HUES48 (cell line): ENCODE measurements around the gene SGK2.

Experiments
- H3K27ac ChIP-seq: one replicate; pipeline ENCODE4 v1.7.0; 2013; ENCODE audit warnings: low read depth, low read length, inconsistent platforms
- H3K27me3 ChIP-seq: 2 replicates; pipeline ENCODE4 v1.6.1; 2013; ENCODE audit warnings: mild to moderate bottlenecking, low read length; ENCODE audit not compliant: control insufficient read depth, insufficient read depth
- H3K36me3 ChIP-seq: 2 replicates; pipeline ENCODE4 v1.6.1; 2013; ENCODE audit warnings: low read length; ENCODE audit not compliant: control insufficient read depth, insufficient read depth
- H3K4me1 ChIP-seq: 2 replicates; pipeline ENCODE4 v1.6.1; 2013; ENCODE audit warnings: mild to moderate bottlenecking, low read length; ENCODE audit not compliant: control insufficient read depth, insufficient read depth
- H3K4me3 ChIP-seq: 2 replicates; pipeline ENCODE4 v1.5.1; 2013; ENCODE audit warnings: mild to moderate bottlenecking, low read depth, low read length
- H3K9ac ChIP-seq: 2 replicates; pipeline ENCODE4 v1.6.1; 2013; ENCODE audit warnings: mild to moderate bottlenecking, low read depth, low read length, moderate library complexity
- H3K9me3 ChIP-seq: 2 replicates; pipeline ENCODE4 v1.6.1; 2013; ENCODE audit warnings: low read length; ENCODE audit not compliant: control insufficient read depth, insufficient read depth

Gene SGK2

DNA sequence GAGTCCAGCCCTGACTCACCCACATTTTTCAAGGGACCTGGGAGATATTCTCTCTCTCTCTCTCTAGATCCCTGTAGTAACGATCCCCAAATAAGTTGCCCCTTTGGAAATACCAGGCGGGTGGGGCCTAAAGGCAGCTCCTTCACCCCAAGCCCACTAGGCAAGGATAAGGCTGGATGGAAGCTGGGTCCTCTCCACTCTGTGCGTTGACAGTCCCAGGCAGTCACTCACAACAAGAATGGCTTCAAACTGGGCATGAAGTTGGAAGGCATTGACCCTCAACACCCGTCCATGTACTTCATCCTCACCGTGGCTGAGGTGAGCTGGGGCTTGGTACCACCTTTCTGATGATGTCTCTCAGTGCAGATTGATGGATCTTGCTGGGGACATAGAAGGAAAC, 29.8 kb upstream of the SGK2 start:
- Histone ChIP-seq H3K27ac (no peak overlapping the region), H3K4me1 (no peaks in the 10 kb centered on the region), H3K27me3 (no peaks in the 10 kb centered on the region), H3K9ac (no peak overlapping the region), H3K4me3 (no peak overlapping the region), H3K9me3 (no peaks in the 10 kb centered on the region; the same call in 1 of the 2 replicates), H3K36me3 (0 out of 2 replicates have a peak, but pooled peaks cover 4% of the 10 kb centered on the region)

DNA sequence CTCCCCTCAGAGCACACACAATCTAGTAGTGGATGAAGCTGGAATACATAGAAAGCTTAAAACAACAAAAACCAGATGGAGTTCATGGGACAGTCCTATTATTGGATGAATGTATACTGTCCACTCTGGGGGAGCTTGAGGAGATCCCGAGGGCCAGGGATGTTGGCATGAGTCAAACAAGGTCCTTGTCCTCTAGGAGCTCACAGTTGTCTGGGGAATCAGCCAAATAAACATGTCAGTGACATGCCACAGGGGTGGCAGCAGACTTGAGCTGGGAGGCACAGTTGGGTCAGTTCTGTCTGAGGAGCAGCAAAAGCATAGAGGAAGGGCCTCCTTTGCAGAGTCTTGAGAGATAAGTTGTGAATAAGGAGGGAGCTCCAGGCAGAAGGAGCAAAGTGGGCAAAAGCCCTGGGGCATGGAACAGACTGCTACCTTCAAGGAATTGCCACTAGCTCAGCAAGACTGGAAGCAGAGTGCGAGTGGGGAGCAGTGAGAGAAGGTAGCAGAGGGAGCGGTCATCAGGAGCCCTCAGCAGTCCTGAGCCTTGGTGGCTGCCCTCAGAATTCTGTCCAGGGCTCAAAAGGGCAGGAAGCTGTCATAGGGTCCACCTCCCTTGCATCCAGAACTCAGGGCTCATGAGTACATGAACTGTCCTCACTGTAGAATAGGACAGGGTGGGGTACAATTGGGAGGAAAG, 29.2 kb upstream of the SGK2 start:
- no peaks in the 10 kb centered on the region for H3K27me3 ChIP-seq
- no peak overlapping the region for H3K9ac ChIP-seq
- no peaks in the 10 kb centered on the region for H3K9me3 ChIP-seq
- H3K27ac ChIP-seq, result no peak overlapping the region
- H3K4me3 ChIP-seq, result no peak overlapping the region
- H3K36me3 ChIP-seq, result 0 out of 2 replicates have a peak, but pooled peaks cover 4% of the 10 kb centered on the region
- no peaks in the 10 kb centered on the region for H3K4me1 ChIP-seq

DNA sequence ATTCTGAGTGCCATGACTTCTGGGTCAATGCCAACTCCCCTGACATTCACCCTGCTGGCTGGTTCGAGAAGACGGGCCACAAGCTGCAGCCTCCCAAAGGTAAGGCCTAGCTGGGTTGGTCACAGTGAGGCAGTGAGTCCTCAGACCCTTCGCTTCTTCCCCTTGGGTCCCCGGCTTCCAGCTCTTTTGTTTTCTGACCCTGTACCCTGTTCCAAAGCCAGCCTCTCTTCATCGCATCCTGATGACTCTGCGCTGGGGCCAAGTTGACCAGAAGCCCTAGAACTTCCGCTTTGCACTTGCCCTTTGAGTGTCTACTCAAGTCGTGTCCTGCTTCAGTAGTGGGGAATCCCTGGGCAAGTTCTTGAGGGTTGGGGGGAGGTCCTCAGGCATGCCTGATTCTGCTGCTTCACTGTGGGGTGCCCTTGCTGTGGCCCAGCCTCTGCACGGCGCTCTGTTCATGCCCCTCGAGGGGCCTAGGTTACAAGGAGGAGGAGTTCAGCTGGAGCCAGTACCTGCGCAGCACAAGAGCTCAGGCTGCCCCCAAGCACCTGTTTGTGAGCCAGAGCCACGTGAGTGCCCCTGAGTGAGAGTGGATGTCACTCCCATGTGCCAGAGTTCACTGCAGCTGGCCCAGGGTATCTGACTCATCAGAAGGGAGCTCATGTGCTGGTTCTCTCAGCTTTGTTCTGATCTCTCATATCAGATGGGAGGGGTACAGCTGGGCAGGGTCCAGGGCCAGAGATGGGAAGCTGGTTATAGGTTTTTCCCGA, 28.3 kb upstream of the SGK2 start:
- Histone ChIP-seq H3K9ac (no peak overlapping the region), H3K27ac (no peak overlapping the region), H3K4me1 (no peaks in the 10 kb centered on the region), H3K27me3 (no peaks in the 10 kb centered on the region), H3K4me3 (no peak overlapping the region), H3K9me3 (no peaks in the 10 kb centered on the region), H3K36me3 (peaks cover 8% of the 10 kb centered on the region)

DNA sequence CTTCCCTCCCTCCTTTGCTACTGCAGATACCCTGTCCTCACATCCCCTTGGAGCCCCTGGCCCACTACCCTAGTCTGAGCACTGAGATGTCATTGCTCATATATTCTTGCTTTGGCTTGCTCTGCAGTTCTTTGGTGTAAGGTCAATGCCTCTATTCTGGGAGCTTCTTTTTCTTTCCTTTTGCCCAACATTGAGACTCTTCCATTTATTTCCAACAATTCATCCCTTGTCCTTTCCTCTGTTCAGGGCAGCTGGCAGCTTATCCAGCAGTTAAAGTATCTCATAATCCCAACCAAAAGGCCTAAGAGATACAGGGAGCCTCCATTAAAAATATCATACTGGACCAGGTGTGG, 27.8 kb upstream of the SGK2 start:
- no peak overlapping the region for H3K9ac ChIP-seq
- H3K27me3 ChIP-seq, result no peaks in the 10 kb centered on the region
- H3K4me1 ChIP-seq, result no peaks in the 10 kb centered on the region
- H3K27ac ChIP-seq, result no peak overlapping the region
- H3K9me3 ChIP-seq, result no peaks in the 10 kb centered on the region
- H3K36me3 ChIP-seq, result peaks cover 13% of the 10 kb centered on the region
- no peak overlapping the region for H3K4me3 ChIP-seq

DNA sequence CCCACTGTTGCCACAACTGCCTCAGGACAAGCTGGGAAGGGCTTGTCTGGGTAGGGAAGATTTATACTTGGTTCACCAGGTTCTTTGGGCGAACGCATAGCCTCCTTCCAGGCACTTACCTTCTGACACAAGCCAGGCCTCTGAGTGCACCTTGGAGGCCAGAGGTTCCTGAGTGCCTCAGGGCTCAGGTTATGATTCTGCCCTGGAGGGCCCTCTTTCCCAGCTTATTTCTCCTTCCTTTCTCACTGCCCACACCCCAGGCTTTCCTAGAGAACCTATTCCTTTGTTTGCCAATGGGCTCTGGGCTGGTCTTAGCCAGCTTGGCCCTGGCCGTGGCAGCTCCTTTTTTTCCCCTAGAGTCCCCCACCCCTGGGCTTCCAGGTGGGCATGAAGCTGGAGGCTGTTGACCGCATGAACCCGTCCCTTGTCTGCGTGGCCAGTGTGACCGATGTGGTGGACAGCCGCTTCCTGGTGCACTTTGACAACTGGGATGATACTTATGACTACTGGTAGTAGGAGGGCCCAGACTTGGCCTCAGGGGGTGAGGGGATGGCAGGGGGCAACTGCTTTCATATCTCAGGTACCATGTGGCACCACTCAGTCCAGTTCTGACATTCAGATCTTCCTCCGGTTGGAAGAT, 26.3 kb upstream of the SGK2 start:
- Histone ChIP-seq H3K27ac (no peak overlapping the region), H3K4me1 (no peaks in the 10 kb centered on the region), H3K4me3 (no peak overlapping the region), H3K9me3 (no peaks in the 10 kb centered on the region), H3K9ac (no peak overlapping the region), H3K27me3 (no peaks in the 10 kb centered on the region), H3K36me3 (peaks cover 18% of the 10 kb centered on the region)

DNA sequence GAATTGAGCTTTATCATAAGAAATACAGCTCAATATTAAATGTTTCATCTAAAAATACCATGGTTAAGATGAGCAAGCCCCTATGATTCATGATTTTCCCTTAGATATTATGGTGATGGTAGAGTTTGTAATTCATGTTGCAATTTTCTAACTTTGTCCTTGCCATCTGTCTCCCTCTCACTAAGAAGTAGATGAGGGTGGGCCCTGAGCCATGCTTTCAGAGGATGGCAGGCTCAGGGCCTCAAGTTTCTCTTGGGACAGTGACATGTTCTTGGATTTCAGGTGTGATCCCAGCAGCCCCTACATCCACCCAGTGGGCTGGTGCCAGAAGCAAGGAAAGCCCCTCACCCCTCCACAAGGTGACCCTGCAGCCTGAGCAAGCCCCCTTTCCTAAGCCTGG, 25.8 kb upstream of the SGK2 start:
- no peaks in the 10 kb centered on the region for H3K9me3 ChIP-seq
- H3K9ac ChIP-seq, result no peak overlapping the region
- peaks cover 18% of the 10 kb centered on the region for H3K36me3 ChIP-seq
- H3K27me3 ChIP-seq, result no peaks in the 10 kb centered on the region
- no peak overlapping the region for H3K27ac ChIP-seq
- no peaks in the 10 kb centered on the region for H3K4me1 ChIP-seq
- no peak overlapping the region for H3K4me3 ChIP-seq

DNA sequence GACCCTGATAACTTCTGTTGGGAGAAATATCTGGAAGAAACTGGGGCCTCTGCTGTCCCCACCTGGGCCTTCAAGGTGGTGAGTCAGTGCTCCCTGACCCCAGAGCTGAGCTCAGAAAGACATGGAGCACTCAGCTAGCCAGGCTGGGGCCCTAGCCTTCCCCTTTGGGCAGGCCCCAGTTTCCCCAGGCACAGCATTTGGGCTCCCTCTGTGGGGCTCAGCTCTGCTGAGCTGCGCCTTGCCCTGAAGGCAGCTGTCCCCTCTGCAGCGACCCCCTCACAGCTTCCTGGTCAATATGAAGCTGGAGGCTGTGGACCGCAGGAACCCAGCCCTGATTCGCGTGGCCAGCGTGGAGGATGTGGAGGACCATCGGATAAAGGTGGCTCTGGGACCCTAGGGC, 24.8 kb upstream of the SGK2 start:
- Histone ChIP-seq H3K4me3 (no peak overlapping the region), H3K27ac (no peak overlapping the region), H3K4me1 (no peaks in the 10 kb centered on the region), H3K9me3 (no peaks in the 10 kb centered on the region), H3K27me3 (no peaks in the 10 kb centered on the region), H3K9ac (no peak overlapping the region), H3K36me3 (peaks cover 24% of the 10 kb centered on the region)

DNA sequence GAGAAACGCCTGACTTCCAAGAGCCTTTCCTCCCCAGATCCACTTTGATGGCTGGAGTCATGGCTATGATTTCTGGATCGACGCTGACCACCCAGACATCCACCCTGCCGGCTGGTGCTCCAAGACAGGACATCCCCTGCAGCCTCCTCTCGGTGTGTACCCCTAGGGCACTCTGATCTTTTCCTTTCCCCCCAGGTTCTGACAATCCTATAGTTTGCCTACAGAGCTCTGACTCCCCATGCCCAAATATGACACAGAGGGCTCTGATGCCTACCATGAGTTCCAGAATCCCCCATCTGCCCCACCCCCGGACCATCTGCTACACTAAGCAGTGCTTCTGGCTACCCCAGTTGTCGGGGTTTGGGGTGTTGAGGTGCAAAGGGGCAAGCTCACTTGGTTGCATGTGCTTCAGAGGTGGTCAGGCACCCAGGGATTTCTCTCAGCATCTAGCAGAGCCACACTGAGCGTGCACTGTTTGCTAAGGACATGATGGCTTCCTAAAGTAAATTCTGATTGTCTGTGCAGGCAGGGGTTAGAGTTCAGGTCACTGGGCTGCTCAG, 24.0 kb upstream of the SGK2 start:
- no peaks in the 10 kb centered on the region for H3K9me3 ChIP-seq
- H3K4me3 ChIP-seq, result no peak overlapping the region
- H3K4me1 ChIP-seq, result no peaks in the 10 kb centered on the region
- no peaks in the 10 kb centered on the region for H3K27me3 ChIP-seq
- H3K27ac ChIP-seq, result no peak overlapping the region
- H3K9ac ChIP-seq, result no peak overlapping the region
- H3K36me3 ChIP-seq, result peaks cover 21% of the 10 kb centered on the region

DNA sequence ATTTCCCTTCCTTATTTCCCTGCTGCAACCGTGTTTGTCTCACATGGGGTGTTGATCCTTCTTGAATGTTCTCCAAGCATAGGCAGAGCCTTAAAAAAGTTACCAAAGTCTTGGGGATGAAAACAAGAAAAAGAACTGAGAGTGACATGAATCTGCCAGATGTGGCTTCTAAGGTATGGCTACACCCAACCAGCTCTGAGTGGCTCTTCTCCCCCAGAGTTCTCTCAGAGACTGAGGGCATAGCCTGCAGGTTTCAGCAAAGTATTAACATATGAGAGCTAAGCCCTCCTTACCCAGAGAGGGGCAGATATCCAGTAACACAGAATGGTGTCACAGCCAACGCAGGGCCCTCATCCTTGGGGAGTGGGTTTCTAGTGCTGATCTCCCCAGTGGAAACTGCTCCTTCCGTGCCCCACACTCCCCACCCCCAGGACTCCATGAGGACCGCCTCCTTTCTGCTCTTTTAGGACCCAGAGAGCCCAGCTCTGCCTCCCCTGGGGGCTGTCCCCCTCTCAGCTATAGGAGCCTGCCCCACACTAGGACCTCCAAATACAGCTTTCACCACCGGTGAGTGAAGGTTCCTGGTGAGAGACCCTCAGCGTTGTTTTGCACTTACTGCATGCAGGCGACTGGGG, 23.3 kb upstream of the SGK2 start:
- H3K9ac ChIP-seq, result no peak overlapping the region
- peaks cover 28% of the 10 kb centered on the region for H3K36me3 ChIP-seq
- H3K27me3 ChIP-seq, result no peaks in the 10 kb centered on the region
- H3K4me1 ChIP-seq, result no peaks in the 10 kb centered on the region
- no peak overlapping the region for H3K4me3 ChIP-seq
- H3K9me3 ChIP-seq, result no peaks in the 10 kb centered on the region
- H3K27ac ChIP-seq, result no peak overlapping the region

DNA sequence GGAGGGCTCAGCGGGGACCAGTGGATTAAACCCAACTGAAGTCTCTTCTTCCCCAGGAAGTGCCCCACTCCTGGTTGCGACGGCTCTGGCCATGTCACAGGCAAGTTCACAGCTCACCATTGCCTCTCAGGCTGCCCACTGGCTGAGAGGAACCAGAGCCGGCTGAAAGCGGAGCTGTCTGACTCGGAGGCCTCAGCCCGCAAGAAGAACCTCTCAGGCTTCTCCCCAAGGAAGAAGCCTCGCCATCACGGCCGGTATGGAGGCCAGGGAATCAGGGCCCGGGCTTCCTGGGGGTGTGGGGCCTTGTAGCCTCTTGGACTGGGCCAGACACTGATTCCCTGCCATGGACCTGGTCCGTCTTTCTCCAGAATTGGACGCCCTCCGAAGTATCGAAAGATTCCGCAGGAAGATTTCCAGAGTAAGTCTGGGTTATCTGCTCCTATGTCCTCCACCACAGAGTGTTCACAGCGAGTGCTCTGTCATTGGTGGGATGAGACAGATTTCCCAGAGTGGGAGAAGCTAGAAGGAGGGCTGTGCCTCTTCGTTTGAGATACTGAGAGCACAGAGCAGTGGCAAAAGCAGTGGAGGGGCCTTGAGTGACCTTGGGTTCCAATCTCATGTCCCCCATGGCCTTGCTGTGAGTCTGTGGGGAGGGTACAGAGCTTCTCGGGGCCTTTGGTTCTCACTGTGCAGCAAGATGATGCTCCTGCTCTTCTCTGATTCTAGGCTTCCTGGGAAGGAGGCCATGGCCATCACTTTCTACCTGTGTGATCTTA, 22.6 kb upstream of the SGK2 start:
- H3K27ac ChIP-seq, result no peak overlapping the region
- peaks cover 35% of the 10 kb centered on the region for H3K36me3 ChIP-seq
- H3K4me1 ChIP-seq, result no peaks in the 10 kb centered on the region
- no peaks in the 10 kb centered on the region for H3K27me3 ChIP-seq
- H3K9ac ChIP-seq, result no peak overlapping the region
- no peaks in the 10 kb centered on the region for H3K9me3 ChIP-seq
- H3K4me3 ChIP-seq, result no peak overlapping the region
